Panc1 (cell line): ENCODE measurements around the gene C1orf87. TPM values are rescaled to one million over a fixed set of nuclear protein-coding genes. Genes with fewer than 3 reads are reported as not detected.

ENCODE experiments used
- ATAC-seq: fragments of 200-7000 bp; cut with Tn5 transposase; 2 replicates; pipeline ENCODE4 v1.9.1; 2020; ENCODE audit warnings: mild to moderate bottlenecking, moderate library complexity
- BruUV-seq: library from RNA; stranded (reverse); fragments of 400-500 nt; replicated peaks from 2 replicates; lab custom pipeline; 2021; lab: Mats Ljungman, UMichigan
- CTCF ChIA-PET: fragments of 300-600 bp; sonication (Branson Sonifier 250); formaldehyde crosslinking; loops from one replicate; lab custom pipeline; 2022; ENCODE audit warnings: antibody characterized with exemption; lab: Charles Lee
- POLR2A ChIA-PET: fragments of 300-600 bp; sonication (Branson Sonifier 250); formaldehyde crosslinking; loops from one replicate; lab custom pipeline; 2022; ENCODE audit warnings: antibody characterized with exemption; lab: Charles Lee
- DNase-seq: peaks from one replicate; pipeline ENCODE4 v3.0.0-alpha.2; 2010; ENCODE audit warnings: low read depth, low spot score
- H3K27ac ChIP-seq: 2 replicates; pipeline ENCODE4 v1.5.1; 2011; ENCODE audit warnings: mild to moderate bottlenecking, low read length, inconsistent platforms
- H3K27me3 ChIP-seq: fragments of 200-500 bp; sonication (Bioruptor generic); 2 replicates; pipeline ENCODE4 v1.6.0; 2014; ENCODE audit warnings: low read length, inconsistent platforms; ENCODE audit not compliant: control insufficient read depth, insufficient read depth
- H3K36me3 ChIP-seq: fragments of 200-500 bp; sonication (Bioruptor generic); 2 replicates; pipeline ENCODE4 v1.5.1; 2014; ENCODE audit warnings: inconsistent platforms, mild to moderate bottlenecking, low read length, moderate library complexity; ENCODE audit not compliant: control insufficient read depth, insufficient read depth
- H3K4me1 ChIP-seq: 2 replicates; pipeline ENCODE4 v1.5.1; 2011; ENCODE audit warnings: inconsistent platforms, mild to moderate bottlenecking, low read length, moderate library complexity; ENCODE audit not compliant: control insufficient read depth, insufficient read depth
- H3K4me3 ChIP-seq, 2 experiments: 2 replicates each; pipeline ENCODE4 v1.5.1; 2011 to 2012; ENCODE audit warnings: low read depth in 2 of 2, low read length in 2 of 2, mild to moderate bottlenecking in 2 of 2, inconsistent platforms in 1 of 2, moderate library complexity in 1 of 2
- H3K9me3 ChIP-seq: fragments of 200-500 bp; sonication (Bioruptor generic); 2 replicates; pipeline ENCODE4 v1.5.1; 2014; ENCODE audit warnings: low read depth, mild to moderate bottlenecking, inconsistent platforms, low read length, moderate library complexity; ENCODE audit not compliant: control insufficient read depth, insufficient read depth
- POLR2AphosphoS5 ChIP-seq: IDR thresholded peaks from 2 replicates; pipeline ENCODE4 v1.6.1; 2012; ENCODE audit warnings: mild to moderate bottlenecking, low read depth, low read length, moderate library complexity
- SIN3A ChIP-seq: IDR thresholded peaks from 2 replicates; pipeline ENCODE4 v1.6.1; 2012; ENCODE audit warnings: low read depth, mild to moderate bottlenecking, low read length, moderate library complexity, borderline replicate concordance; ENCODE audit not compliant: insufficient read depth
- TCF7L2 ChIP-seq: IDR thresholded peaks from 2 replicates; pipeline ENCODE4 v1.6.1; 2011; ENCODE audit warnings: mild to moderate bottlenecking, low read depth, low read length, inconsistent platforms
- in situ Hi-C: cut with HindIII; loops from 2 replicates; pipeline ENCODE4 v1.10.0; 2016; ENCODE audit warnings: low sequenced_read_pairs, low pct_unique_long_range_greater_than_20kb
- intact Hi-C: fragments of 100-400 bp; cut with micrococcal nuclease; formaldehyde crosslinking; loops from one replicate; pipeline ENCODE4 v1.10.0; 2022; ENCODE audit not compliant: unreplicated experiment
- total RNA-seq: library from RNA; stranded (reverse); gene quantifications from one replicate; pipeline ENCODE4 v1.2.1, GENCODE V29; 2021; ENCODE audit not compliant: unreplicated experiment
- TF ChIP-seq, protein P1 (sequence below), 2 experiments: IDR thresholded peaks; 2 replicates each; pipeline ENCODE4 v1.6.1; 2011 to 2012; ENCODE audit warnings: low read depth in 2 of 2, control low read depth in 1 of 2, low read length in 1 of 2, mild to moderate bottlenecking in 1 of 2, moderate library complexity in 1 of 2; ENCODE audit not compliant: insufficient read depth in 1 of 2
- TF ChIP-seq, protein P2 (sequence below): fragments of 450-650 bp; IDR thresholded peaks from 2 replicates; pipeline ENCODE4 v1.5.1; 2017; ENCODE audit warnings: mild to moderate bottlenecking

C1orf87 gene
- total RNA-seq, 1 experiment from 2014 or later, result not detected

DNA sequence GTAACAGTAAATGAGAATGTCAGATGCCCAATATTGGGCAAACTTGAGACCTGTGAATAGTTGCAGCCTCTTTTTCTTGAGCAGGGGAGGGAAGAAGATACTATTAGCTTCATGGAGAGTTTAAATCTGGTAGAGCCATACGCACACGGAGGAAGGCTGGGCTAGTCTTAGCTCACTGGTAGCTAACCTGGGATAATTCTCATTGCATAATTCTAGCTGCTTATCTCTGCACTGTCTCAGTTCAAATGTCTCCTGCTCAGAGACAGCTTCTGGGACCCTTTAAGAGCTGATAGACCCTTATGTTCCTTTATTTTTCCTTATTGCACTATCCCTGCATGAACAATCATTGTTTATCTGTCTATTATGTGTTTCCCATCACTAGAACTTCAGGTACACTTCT, 8.4 kb downstream of the C1orf87 start:
- Histone ChIP-seq H3K9me3 (no peaks in the 10 kb centered on the region), H3K27me3 (no peaks in the 10 kb centered on the region), H3K4me3 (no peak overlapping the region), H3K27ac (no peak overlapping the region), H3K36me3 (no peaks in the 10 kb centered on the region), H3K4me1 (no peaks in the 10 kb centered on the region)
- ChIA-PET POLR2A (no interaction called here), CTCF (no interaction called here)
- ATAC-seq (no peak), DNase-seq (no peak)
- in situ Hi-C loops (no loop called here), intact Hi-C loops (no loop called here)
- BruUV-seq, result no TSS peak
- TF ChIP-seq SIN3A, result no peak
- TF ChIP-seq, protein P1, sequence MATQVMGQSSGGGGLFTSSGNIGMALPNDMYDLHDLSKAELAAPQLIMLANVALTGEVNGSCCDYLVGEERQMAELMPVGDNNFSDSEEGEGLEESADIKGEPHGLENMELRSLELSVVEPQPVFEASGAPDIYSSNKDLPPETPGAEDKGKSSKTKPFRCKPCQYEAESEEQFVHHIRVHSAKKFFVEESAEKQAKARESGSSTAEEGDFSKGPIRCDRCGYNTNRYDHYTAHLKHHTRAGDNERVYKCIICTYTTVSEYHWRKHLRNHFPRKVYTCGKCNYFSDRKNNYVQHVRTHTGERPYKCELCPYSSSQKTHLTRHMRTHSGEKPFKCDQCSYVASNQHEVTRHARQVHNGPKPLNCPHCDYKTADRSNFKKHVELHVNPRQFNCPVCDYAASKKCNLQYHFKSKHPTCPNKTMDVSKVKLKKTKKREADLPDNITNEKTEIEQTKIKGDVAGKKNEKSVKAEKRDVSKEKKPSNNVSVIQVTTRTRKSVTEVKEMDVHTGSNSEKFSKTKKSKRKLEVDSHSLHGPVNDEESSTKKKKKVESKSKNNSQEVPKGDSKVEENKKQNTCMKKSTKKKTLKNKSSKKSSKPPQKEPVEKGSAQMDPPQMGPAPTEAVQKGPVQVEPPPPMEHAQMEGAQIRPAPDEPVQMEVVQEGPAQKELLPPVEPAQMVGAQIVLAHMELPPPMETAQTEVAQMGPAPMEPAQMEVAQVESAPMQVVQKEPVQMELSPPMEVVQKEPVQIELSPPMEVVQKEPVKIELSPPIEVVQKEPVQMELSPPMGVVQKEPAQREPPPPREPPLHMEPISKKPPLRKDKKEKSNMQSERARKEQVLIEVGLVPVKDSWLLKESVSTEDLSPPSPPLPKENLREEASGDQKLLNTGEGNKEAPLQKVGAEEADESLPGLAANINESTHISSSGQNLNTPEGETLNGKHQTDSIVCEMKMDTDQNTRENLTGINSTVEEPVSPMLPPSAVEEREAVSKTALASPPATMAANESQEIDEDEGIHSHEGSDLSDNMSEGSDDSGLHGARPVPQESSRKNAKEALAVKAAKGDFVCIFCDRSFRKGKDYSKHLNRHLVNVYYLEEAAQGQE (IDR thresholded peaks at IDR 0.05; ENCODE audit: insufficient read depth in 1 of 2, low read depth in 2 of 2, low read length in 1 of 2), result no peak
- TF ChIP-seq, protein P2, sequence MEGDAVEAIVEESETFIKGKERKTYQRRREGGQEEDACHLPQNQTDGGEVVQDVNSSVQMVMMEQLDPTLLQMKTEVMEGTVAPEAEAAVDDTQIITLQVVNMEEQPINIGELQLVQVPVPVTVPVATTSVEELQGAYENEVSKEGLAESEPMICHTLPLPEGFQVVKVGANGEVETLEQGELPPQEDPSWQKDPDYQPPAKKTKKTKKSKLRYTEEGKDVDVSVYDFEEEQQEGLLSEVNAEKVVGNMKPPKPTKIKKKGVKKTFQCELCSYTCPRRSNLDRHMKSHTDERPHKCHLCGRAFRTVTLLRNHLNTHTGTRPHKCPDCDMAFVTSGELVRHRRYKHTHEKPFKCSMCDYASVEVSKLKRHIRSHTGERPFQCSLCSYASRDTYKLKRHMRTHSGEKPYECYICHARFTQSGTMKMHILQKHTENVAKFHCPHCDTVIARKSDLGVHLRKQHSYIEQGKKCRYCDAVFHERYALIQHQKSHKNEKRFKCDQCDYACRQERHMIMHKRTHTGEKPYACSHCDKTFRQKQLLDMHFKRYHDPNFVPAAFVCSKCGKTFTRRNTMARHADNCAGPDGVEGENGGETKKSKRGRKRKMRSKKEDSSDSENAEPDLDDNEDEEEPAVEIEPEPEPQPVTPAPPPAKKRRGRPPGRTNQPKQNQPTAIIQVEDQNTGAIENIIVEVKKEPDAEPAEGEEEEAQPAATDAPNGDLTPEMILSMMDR, result no peak
- no peak for TF ChIP-seq TCF7L2
- TF ChIP-seq POLR2AphosphoS5, result no peak

DNA sequence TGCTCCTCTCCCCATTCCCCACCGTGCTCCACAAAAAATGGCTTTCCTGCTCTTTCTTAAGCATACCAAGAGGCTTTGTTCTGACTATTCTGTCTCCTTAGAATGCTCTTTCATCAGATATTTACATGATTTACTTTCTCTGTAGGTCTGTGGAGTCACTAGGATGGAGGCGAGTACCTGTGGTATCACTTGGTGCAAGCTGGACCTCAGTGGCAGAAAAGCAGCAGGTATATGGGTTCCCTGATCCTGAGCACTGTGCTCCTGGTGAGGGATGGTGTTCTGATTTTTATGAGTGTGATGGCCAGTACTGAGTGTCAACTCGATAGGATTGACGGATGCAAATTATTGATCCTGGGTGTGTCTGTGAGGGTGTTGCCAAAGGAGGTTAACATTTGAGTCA, 10.0 kb downstream of the C1orf87 start:
- ChIA-PET POLR2A (no interaction called here), CTCF (no interaction called here)
- no peaks in the 10 kb centered on the region for H3K4me1 ChIP-seq
- BruUV-seq, result no TSS peak
- H3K36me3 ChIP-seq, result no peaks in the 10 kb centered on the region
- no peak overlapping the region for H3K27ac ChIP-seq
- no peak for DNase-seq
- no peak for TF ChIP-seq POLR2AphosphoS5
- TF ChIP-seq, protein P2, result no peak
- TF ChIP-seq, protein P1 (IDR thresholded peaks at IDR 0.05; ENCODE audit: insufficient read depth in 1 of 2, low read depth in 2 of 2, low read length in 1 of 2), result no peak
- no peak for TF ChIP-seq SIN3A
- TF ChIP-seq TCF7L2, result no peak
- H3K27me3 ChIP-seq, result no peaks in the 10 kb centered on the region
- no peak for ATAC-seq
- in situ Hi-C loops, result no loop called here
- H3K4me3 ChIP-seq, result no peak overlapping the region
- intact Hi-C loops, result no loop called here
- no peaks in the 10 kb centered on the region for H3K9me3 ChIP-seq
